ENCODE data around the gene ITSN2.

Gene ITSN2

GRCh38 chr2:24262421-24262970, 97.8 kb downstream of the ITSN2 start:
- DNase-seq: peak; percentile 62

GRCh38 chr2:24261441-24261840, 98.9 kb downstream of the ITSN2 start:
- no peak for DNase-seq

- no peak for DNase-seq
Observed at GRCh38 chr2:24259316-24259715, 101.0 kb downstream of the ITSN2 start.

- no peak for DNase-seq
Observed at GRCh38 chr2:24258718-24259117, 101.6 kb downstream of the ITSN2 start.

- peak; percentile 37 for DNase-seq
Observed at GRCh38 chr2:24253303-24253919, 106.9 kb downstream of the ITSN2 start.

- no peak for DNase-seq
Observed at GRCh38 chr2:24247592-24247991, 112.7 kb downstream of the ITSN2 start.

- DNase-seq: no peak
Observed at GRCh38 chr2:24247164-24247563, 113.2 kb downstream of the ITSN2 start.

- DNase-seq: no peak
Observed at GRCh38 chr2:24245986-24246776, 114.2 kb downstream of the ITSN2 start.

- DNase-seq: no peak
Observed at GRCh38 chr2:24241528-24241927, 118.8 kb downstream of the ITSN2 start.

GRCh38 chr2:24239553-24239952, 120.8 kb downstream of the ITSN2 start:
- no peak for DNase-seq

GRCh38 chr2:24238158-24238557, 122.2 kb downstream of the ITSN2 start:
- DNase-seq: no peak

- no peak for DNase-seq
Observed at GRCh38 chr2:24237313-24237712, 123.0 kb downstream of the ITSN2 start.

- DNase-seq: peak; percentile 17
Observed at GRCh38 chr2:24233321-24233720, 127.0 kb downstream of the ITSN2 start.

GRCh38 chr2:24231461-24231881, 128.9 kb downstream of the ITSN2 start:
- DNase-seq: peak; percentile 44

- no peak for DNase-seq
Observed at GRCh38 chr2:24228470-24228869, 131.9 kb downstream of the ITSN2 start.

GRCh38 chr2:24225499-24226242, 134.7 kb downstream of the ITSN2 start:
- DNase-seq: no peak

- no peak for DNase-seq
Observed at GRCh38 chr2:24222946-24223345, 137.4 kb downstream of the ITSN2 start.

- DNase-seq: no peak
Observed at GRCh38 chr2:24221343-24222050, 138.8 kb downstream of the ITSN2 start.

GRCh38 chr2:24220554-24221291, 139.6 kb downstream of the ITSN2 start:
- no peak for DNase-seq

GRCh38 chr2:24214880-24215279, 145.5 kb downstream of the ITSN2 start:
- DNase-seq: no peak

- no peak for DNase-seq
Observed at GRCh38 chr2:24211408-24211807, 148.9 kb downstream of the ITSN2 start.

GRCh38 chr2:24210723-24211122, 149.6 kb downstream of the ITSN2 start:
- no peak for DNase-seq
